Activated naive CD8-positive, alpha-beta T cell treated with anti-CD3 and anti-CD28 coated beads, Interleukin-2, amount 10 ng/mL, durations not matched to agents 7 days and 5 days (primary cell): Measurements from ENCODE around the gene TBXAS1. TPM values are rescaled to one million over a fixed set of nuclear protein-coding genes. Genes with fewer than 3 reads are reported as not detected.

ENCODE experiments used
- ATAC-seq: fragments of 150-1000 bp; cut with Tn5 transposase; one replicate; pipeline ENCODE4 v1.10.0; 2021; ENCODE audit warnings: low read depth, moderate library complexity
- POLR2A ChIA-PET: fragments of 350-600 bp; sonication (Branson Sonifier 250); formaldehyde crosslinking; loops from one replicate; lab custom pipeline; 2021; ENCODE audit warnings: antibody characterized with exemption; lab: Charles Lee
- DNase-seq: peaks from one replicate; pipeline ENCODE4 v3.0.0; 2021
- H3K27ac Mint-ChIP-seq: one replicate; pipeline ENCODE4 v1.8.0; 2022; ENCODE audit warnings: mild to moderate bottlenecking, mixed read lengths
- H3K27me3 Mint-ChIP-seq: one replicate; pipeline ENCODE4 v1.8.0; 2022; ENCODE audit warnings: mild to moderate bottlenecking, moderate library complexity, mixed read lengths
- H3K36me3 Mint-ChIP-seq: one replicate; pipeline ENCODE4 v1.8.0; 2021; ENCODE audit warnings: mild to moderate bottlenecking, mixed read lengths
- H3K4me1 Mint-ChIP-seq: one replicate; pipeline ENCODE4 v1.8.0; 2021; ENCODE audit warnings: mixed read lengths
- H3K4me3 Mint-ChIP-seq: one replicate; pipeline ENCODE4 v1.8.0; 2022; ENCODE audit warnings: mild to moderate bottlenecking, moderate library complexity, mixed read lengths
- H3K9me3 Mint-ChIP-seq: one replicate; pipeline ENCODE4 v1.8.0; 2021; ENCODE audit warnings: mixed read lengths
- total RNA-seq, 2 experiments: library from RNA; stranded (reverse); gene quantifications; one replicate each; pipeline ENCODE4 v1.2.3, GENCODE V29; 2021

Gene TBXAS1
- total RNA-seq, 2 experiments from 2014 or later: 2.1 to 3.0 TPM

GRCh38 chr7:139870380-139870779 is 41.3 kb downstream of the TBXAS1 start:
- ATAC-seq: no peak
- Mint-ChIP-seq H3K27me3 (peaks cover 3% of the 10 kb centered on the region), H3K27ac (no peak overlapping the region), H3K9me3 (peaks cover under 1% of the 10 kb centered on the region), H3K4me1 (no peaks in the 10 kb centered on the region), H3K4me3 (no peak overlapping the region), H3K36me3 (no peaks in the 10 kb centered on the region)
- DNase-seq: no peak
- POLR2A ChIA-PET: no interaction called here

DNA sequence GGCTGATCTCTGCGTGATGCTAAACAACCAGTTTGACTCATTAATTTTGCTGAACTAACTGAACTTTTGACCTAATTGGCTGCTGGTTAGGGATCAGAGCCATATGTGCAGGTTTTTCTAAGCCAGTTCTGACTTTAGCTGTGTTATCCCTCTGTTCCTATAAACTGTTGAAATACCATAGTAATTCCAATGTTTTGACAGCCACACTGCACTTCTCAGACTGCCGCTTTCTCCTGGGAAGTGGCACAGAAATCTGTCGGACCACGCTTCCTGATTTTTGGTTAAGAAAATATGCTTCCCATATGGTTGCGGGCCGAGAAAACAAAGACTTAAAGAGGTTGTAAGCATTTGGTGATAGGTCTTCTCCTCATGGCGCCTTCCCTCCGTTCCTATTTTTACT is 42.3 kb downstream of the TBXAS1 start:
- no peaks in the 10 kb centered on the region for H3K9me3 Mint-ChIP-seq
- no peaks in the 10 kb centered on the region for H3K4me1 Mint-ChIP-seq
- no peaks in the 10 kb centered on the region for H3K36me3 Mint-ChIP-seq
- peaks cover 2% of the 10 kb centered on the region for H3K27me3 Mint-ChIP-seq
- ATAC-seq (no peak), DNase-seq (no peak)
- POLR2A ChIA-PET: no interaction called here
- no peak overlapping the region for H3K4me3 Mint-ChIP-seq
- H3K27ac Mint-ChIP-seq: no peak overlapping the region

- no peak for ATAC-seq
- DNase-seq: no peak
- H3K4me3 Mint-ChIP-seq: no peak overlapping the region
- H3K9me3 Mint-ChIP-seq: no peaks in the 10 kb centered on the region
- H3K27me3 Mint-ChIP-seq: no peaks in the 10 kb centered on the region
- POLR2A ChIA-PET: no interaction called here
- H3K27ac Mint-ChIP-seq: no peak overlapping the region
- H3K4me1 Mint-ChIP-seq: no peaks in the 10 kb centered on the region
- H3K36me3 Mint-ChIP-seq: no peaks in the 10 kb centered on the region
Observed at GRCh38 chr7:139871820-139872219, 42.8 kb downstream of the TBXAS1 start.

DNA sequence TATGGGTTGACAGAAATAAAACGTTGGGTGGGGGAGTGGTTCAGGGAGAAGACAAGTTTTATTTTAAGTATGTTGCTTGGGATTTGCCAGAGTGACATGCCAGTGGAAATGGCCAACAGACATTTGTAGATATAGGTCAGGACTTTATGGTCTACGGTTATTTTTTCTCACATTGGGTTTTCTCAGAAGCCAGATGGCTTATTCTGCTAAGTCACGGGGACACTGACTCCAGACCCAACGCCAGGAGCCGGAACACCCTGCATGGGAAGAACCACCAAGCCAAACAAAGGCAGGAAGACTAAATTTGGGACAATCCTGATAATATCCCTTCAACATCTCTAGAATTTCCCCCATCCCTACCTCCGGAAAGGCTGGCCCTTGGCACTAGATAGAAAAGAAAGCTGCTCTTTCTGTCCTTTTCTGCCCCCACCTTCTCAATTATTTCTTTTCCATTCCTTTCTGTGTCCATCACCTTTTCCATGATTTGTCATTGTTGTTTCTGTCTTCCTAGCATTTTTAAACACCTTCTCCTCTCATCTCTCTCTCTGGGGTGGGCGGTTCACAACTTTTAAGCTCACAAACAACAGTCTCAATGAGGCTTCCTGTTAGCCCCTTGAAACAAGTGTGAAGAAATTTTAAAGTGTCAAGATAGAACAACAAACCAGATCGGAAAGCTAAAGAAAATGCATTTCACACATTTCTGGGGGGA is 44.7 kb downstream of the TBXAS1 start:
- H3K36me3 Mint-ChIP-seq: no peaks in the 10 kb centered on the region
- H3K4me3 Mint-ChIP-seq: no peak overlapping the region
- H3K27me3 Mint-ChIP-seq: peaks cover 4% of the 10 kb centered on the region
- no peak for DNase-seq
- H3K9me3 Mint-ChIP-seq: no peaks in the 10 kb centered on the region
- ATAC-seq: no peak
- H3K27ac Mint-ChIP-seq: no peak overlapping the region
- POLR2A ChIA-PET: no interaction called here
- H3K4me1 Mint-ChIP-seq: no peaks in the 10 kb centered on the region

DNA sequence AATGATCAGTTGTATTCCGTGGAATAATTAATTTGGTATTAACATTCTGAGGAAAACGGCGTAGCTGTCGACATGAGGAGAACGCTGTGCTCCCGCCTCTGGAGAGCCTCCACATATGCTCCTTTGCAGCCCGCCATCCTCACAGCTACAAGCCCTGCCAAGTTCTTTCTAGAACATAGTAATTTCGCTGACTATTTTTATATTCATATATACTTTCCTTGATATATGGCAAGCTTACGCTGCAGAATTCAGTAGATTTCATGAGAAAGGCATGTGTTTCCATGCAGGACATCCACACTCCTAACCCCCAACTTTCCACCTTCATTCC is 45.2 kb downstream of the TBXAS1 start:
- peaks cover 4% of the 10 kb centered on the region for H3K27me3 Mint-ChIP-seq
- no peaks in the 10 kb centered on the region for H3K4me1 Mint-ChIP-seq
- no peaks in the 10 kb centered on the region for H3K9me3 Mint-ChIP-seq
- no peaks in the 10 kb centered on the region for H3K36me3 Mint-ChIP-seq
- no peak overlapping the region for H3K27ac Mint-ChIP-seq
- POLR2A ChIA-PET: no interaction called here
- H3K4me3 Mint-ChIP-seq: no peak overlapping the region
- DNase-seq (no peak), ATAC-seq (no peak)

DNA sequence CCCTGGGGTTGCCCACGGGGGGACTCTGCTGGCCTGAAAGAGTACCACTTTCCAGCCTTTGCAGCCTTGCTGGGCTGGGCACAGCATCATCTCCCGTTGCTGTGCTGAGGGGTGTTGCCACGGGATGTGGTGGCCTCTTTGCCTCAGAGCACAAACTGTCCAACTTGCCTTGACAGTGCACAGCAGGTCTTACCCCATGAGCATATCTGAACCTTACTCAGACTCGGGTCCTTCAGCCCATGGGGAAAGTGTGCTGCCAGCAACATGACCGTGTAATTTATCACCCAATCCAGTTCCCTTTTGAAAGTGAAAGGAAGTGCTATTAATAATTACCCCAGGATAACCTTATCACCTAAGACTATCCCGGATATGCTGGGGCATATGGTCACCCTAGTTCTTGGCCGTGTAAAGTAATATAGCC is 46.8 kb downstream of the TBXAS1 start:
- no peaks in the 10 kb centered on the region for H3K4me1 Mint-ChIP-seq
- H3K4me3 Mint-ChIP-seq: no peak overlapping the region
- no peak for DNase-seq
- no peak overlapping the region for H3K27ac Mint-ChIP-seq
- ATAC-seq: no peak
- H3K9me3 Mint-ChIP-seq: no peaks in the 10 kb centered on the region
- POLR2A ChIA-PET: no interaction called here
- H3K27me3 Mint-ChIP-seq: peaks cover 7% of the 10 kb centered on the region
- no peaks in the 10 kb centered on the region for H3K36me3 Mint-ChIP-seq

DNA sequence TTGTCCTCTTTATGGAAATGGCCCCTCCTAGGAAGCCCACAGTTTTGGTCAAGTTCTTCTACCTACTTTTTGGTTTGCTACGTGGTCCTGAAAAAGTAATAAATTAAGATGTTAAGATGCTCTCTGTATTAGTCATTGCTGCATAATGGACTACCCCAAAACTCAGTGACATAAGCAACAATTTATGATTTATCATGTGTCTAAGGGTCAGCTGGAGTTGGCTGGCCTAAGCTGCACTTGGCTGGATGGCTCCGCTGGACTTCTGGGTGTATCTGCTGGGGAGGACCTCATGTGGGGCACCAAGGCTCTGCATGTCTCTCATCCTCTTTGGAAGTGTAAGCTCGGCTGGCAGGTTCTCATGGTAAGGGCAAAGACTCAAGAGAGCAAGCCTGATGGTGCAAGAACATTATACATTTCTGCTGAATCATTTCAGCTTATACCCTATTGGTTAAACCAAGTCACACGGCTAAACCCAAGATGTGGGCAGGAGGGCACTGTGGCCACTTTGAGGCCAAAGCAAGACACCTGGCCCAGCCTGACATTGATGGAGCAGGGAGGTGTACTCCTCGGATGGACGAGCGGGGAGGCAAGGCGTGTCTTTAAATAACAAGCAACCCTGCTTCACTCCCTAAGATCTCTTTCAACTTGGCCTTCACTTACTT is 47.7 kb downstream of the TBXAS1 start:
- no peaks in the 10 kb centered on the region for H3K4me1 Mint-ChIP-seq
- POLR2A ChIA-PET: no interaction called here
- ATAC-seq: no peak
- no peak overlapping the region for H3K4me3 Mint-ChIP-seq
- no peaks in the 10 kb centered on the region for H3K9me3 Mint-ChIP-seq
- no peaks in the 10 kb centered on the region for H3K36me3 Mint-ChIP-seq
- peaks cover 7% of the 10 kb centered on the region for H3K27me3 Mint-ChIP-seq
- no peak overlapping the region for H3K27ac Mint-ChIP-seq
- no peak for DNase-seq

- POLR2A ChIA-PET: no interaction called here
- Mint-ChIP-seq H3K27me3 (peaks cover 3% of the 10 kb centered on the region), H3K9me3 (peaks cover 2% of the 10 kb centered on the region), H3K27ac (no peak overlapping the region), H3K4me3 (no peak overlapping the region), H3K36me3 (peaks cover 2% of the 10 kb centered on the region), H3K4me1 (no peaks in the 10 kb centered on the region)
- ATAC-seq (no peak), DNase-seq (no peak)
Observed at GRCh38 chr7:139883814-139884213, 54.8 kb downstream of the TBXAS1 start.

- no peak overlapping the region for H3K27ac Mint-ChIP-seq
- POLR2A ChIA-PET: no interaction called here
- no peaks in the 10 kb centered on the region for H3K4me1 Mint-ChIP-seq
- ATAC-seq (no peak), DNase-seq (no peak)
- peaks cover 2% of the 10 kb centered on the region for H3K9me3 Mint-ChIP-seq
- H3K27me3 Mint-ChIP-seq: peaks cover 3% of the 10 kb centered on the region
- H3K36me3 Mint-ChIP-seq: peaks cover 2% of the 10 kb centered on the region
- H3K4me3 Mint-ChIP-seq: no peak overlapping the region
Observed at GRCh38 chr7:139884441-139884840, 55.4 kb downstream of the TBXAS1 start.

DNA sequence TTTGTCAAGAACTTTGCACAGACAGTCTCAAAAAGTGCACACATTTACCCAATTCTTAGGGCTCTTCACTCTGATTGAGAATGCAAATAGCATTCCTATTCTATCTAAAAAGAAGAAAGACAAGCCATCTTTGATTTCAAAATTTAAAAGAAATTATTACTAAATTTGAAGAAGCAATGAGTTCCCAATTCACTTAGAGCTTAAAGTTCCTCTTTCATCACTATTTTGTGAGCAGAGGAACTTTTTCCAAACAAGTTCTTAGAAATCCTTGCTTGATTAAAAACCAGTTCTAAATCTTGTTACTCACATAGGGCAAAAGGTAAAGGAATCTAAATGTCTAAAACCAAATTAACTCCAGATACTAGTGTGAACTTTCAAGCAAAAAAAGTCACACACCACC is 56.4 kb downstream of the TBXAS1 start:
- Mint-ChIP-seq H3K27me3 (no peaks in the 10 kb centered on the region), H3K4me1 (no peaks in the 10 kb centered on the region), H3K27ac (no peak overlapping the region), H3K4me3 (no peak overlapping the region), H3K9me3 (peaks cover 2% of the 10 kb centered on the region), H3K36me3 (peaks cover 2% of the 10 kb centered on the region)
- ATAC-seq: no peak
- POLR2A ChIA-PET: no interaction called here
- no peak for DNase-seq

- POLR2A ChIA-PET: no interaction called here
- ATAC-seq: no peak
- H3K36me3 Mint-ChIP-seq: peaks cover 2% of the 10 kb centered on the region
- no peaks in the 10 kb centered on the region for H3K27me3 Mint-ChIP-seq
- no peak overlapping the region for H3K27ac Mint-ChIP-seq
- H3K4me1 Mint-ChIP-seq: no peaks in the 10 kb centered on the region
- H3K4me3 Mint-ChIP-seq: no peak overlapping the region
- H3K9me3 Mint-ChIP-seq: peaks cover 2% of the 10 kb centered on the region
- DNase-seq: no peak
Observed at GRCh38 chr7:139886206-139886605, 57.1 kb downstream of the TBXAS1 start.

DNA sequence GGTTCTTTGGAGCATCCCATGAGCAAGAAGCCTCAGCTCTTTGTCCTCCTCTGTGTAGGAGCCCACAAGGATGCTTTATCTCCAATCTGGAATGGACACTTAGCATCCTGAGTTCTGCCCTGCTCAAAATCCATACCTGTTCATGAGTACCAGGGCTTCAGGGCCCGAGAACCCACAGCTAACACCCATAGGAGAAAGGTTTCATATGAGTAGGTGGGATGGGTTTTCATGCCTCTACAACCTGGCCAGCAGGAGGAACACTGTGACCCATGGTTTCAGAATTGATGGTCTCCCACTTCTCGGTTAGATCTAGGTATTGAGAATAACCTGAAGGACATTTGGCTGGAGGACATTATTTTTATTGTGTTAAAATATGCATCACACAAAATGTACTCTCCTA is 57.8 kb downstream of the TBXAS1 start:
- no peak overlapping the region for H3K27ac Mint-ChIP-seq
- peaks cover 2% of the 10 kb centered on the region for H3K36me3 Mint-ChIP-seq
- H3K27me3 Mint-ChIP-seq: no peaks in the 10 kb centered on the region
- no peaks in the 10 kb centered on the region for H3K4me1 Mint-ChIP-seq
- POLR2A ChIA-PET: no interaction called here
- ATAC-seq: no peak
- H3K9me3 Mint-ChIP-seq: peaks cover 2% of the 10 kb centered on the region
- H3K4me3 Mint-ChIP-seq: no peak overlapping the region
- DNase-seq: no peak

- Mint-ChIP-seq H3K4me3 (no peak overlapping the region), H3K27ac (no peak overlapping the region)
- POLR2A ChIA-PET: no interaction called here
Observed at GRCh38 chr7:139887992-139888481, 59.0 kb downstream of the TBXAS1 start.

GRCh38 chr7:139889186-139889871 is 60.3 kb downstream of the TBXAS1 start:
- Mint-ChIP-seq H3K27ac (no peak overlapping the region), H3K4me1 (no peaks in the 10 kb centered on the region), H3K9me3 (peaks cover 2% of the 10 kb centered on the region), H3K4me3 (no peak overlapping the region), H3K27me3 (no peaks in the 10 kb centered on the region), H3K36me3 (peaks cover 2% of the 10 kb centered on the region)
- DNase-seq (no peak), ATAC-seq (no peak)
- POLR2A ChIA-PET: no interaction called here

More at GRCh38 chr7:139887992-139888481, 59.0 kb downstream of the TBXAS1 start:
- Mint-ChIP-seq H3K4me1 (no peaks in the 10 kb centered on the region), H3K27me3 (no peaks in the 10 kb centered on the region), H3K9me3 (peaks cover 2% of the 10 kb centered on the region), H3K36me3 (peaks cover 2% of the 10 kb centered on the region)
- ATAC-seq (no peak), DNase-seq (no peak)
